DOHH2 (cell line): Measurements from ENCODE around the gene TFR2.

ENCODE experiments used
- H3F3A ChIP-seq: fragments of 200-600 bp; sonication (generic), shearing (Covaris generic); 2 replicates; pipeline ENCODE4 v1.6.0; 2016; ENCODE audit warnings: antibody characterized with exemption, mild to moderate bottlenecking; ENCODE audit not compliant: control insufficient read depth, insufficient read depth
- H3K27ac ChIP-seq: fragments of 200-600 bp; sonication (generic); 2 replicates; pipeline ENCODE4 v1.5.1; 2014; ENCODE audit warnings: low read depth, mild to moderate bottlenecking, low read length, moderate library complexity
- H3K27me3 ChIP-seq: fragments of 200-600 bp; sonication (generic); 2 replicates; pipeline ENCODE4 v1.6.1; 2014; ENCODE audit warnings: mild to moderate bottlenecking, low read length, mixed read lengths; ENCODE audit not compliant: control insufficient read depth
- H3K36me3 ChIP-seq: fragments of 200-600 bp; sonication (generic); 2 replicates; pipeline ENCODE4 v1.6.1; 2014; ENCODE audit warnings: mild to moderate bottlenecking, low read length, moderate library complexity, mixed read lengths; ENCODE audit not compliant: control insufficient read depth
- H3K4me1 ChIP-seq: fragments of 200-600 bp; sonication (generic); 2 replicates; pipeline ENCODE4 v1.6.1; 2014; ENCODE audit warnings: mild to moderate bottlenecking, low read length, mixed read lengths; ENCODE audit not compliant: control insufficient read depth
- H3K4me2 ChIP-seq: fragments of 200-600 bp; sonication (generic); 2 replicates; pipeline ENCODE4 v1.6.0; 2014; ENCODE audit warnings: mild to moderate bottlenecking, low read length, moderate library complexity
- H3K4me3 ChIP-seq: fragments of 200-600 bp; sonication (generic); 2 replicates; pipeline ENCODE4 v1.5.1; 2014; ENCODE audit warnings: mild to moderate bottlenecking, low read length, mixed read lengths
- H3K79me2 ChIP-seq: fragments of 200-600 bp; sonication (generic); 2 replicates; pipeline ENCODE4 v1.6.1; 2014; ENCODE audit warnings: mild to moderate bottlenecking, low read length, mixed read lengths; ENCODE audit not compliant: control insufficient read depth
- H3K9me2 ChIP-seq: fragments of 200-600 bp; sonication (generic); replicated peaks from 2 replicates; pipeline ENCODE4 v1.6.1; 2014; ENCODE audit warnings: mild to moderate bottlenecking, low read length, mixed read lengths; ENCODE audit not compliant: control insufficient read depth
- H3K9me3 ChIP-seq: fragments of 200-600 bp; sonication (generic); 2 replicates; pipeline ENCODE4 v1.6.1; 2014; ENCODE audit warnings: antibody characterized with exemption, low read length, mixed read lengths; ENCODE audit not compliant: control insufficient read depth, insufficient read depth
- H4K20me1 ChIP-seq: fragments of 200-600 bp; sonication (generic); 2 replicates; pipeline ENCODE4 v1.6.0; 2014; ENCODE audit warnings: low read depth, mild to moderate bottlenecking, antibody characterized with exemption, low read length, moderate library complexity; ENCODE audit not compliant: control insufficient read depth, insufficient read depth
- EZH2phosphoT487 ChIP-seq: fragments of 200-600 bp; sonication (generic); IDR thresholded peaks from 2 replicates; pipeline ENCODE4 v1.6.1; 2017; ENCODE audit warnings: borderline replicate concordance, mild to moderate bottlenecking, antibody characterized with exemption, low read length, moderate library complexity, mixed read lengths
- TF ChIP-seq, protein P1 (sequence below): fragments of 200-600 bp; sonication (generic); IDR thresholded peaks from one replicate; pipeline ENCODE4 v1.5.1; 2014; ENCODE audit warnings: antibody characterized with exemption, mild to moderate bottlenecking, low read depth, low read length; ENCODE audit not compliant: poor library complexity, severe bottlenecking

Gene TFR2

GRCh38 chr7:100677308-100678267, 36.2 kb upstream of the TFR2 start:
- H3K4me2 ChIP-seq = no peak overlapping the region
- peaks cover 19% of the 10 kb centered on the region for H3F3A ChIP-seq
- peaks cover 9% of the 10 kb centered on the region; the same call in 1 of the 2 replicates for H4K20me1 ChIP-seq
- no peaks in the 10 kb centered on the region for H3K9me2 ChIP-seq
- H3K79me2 ChIP-seq = peaks cover 44% of the 10 kb centered on the region
- no peak for TF ChIP-seq EZH2phosphoT487
- TF ChIP-seq, protein P1, sequence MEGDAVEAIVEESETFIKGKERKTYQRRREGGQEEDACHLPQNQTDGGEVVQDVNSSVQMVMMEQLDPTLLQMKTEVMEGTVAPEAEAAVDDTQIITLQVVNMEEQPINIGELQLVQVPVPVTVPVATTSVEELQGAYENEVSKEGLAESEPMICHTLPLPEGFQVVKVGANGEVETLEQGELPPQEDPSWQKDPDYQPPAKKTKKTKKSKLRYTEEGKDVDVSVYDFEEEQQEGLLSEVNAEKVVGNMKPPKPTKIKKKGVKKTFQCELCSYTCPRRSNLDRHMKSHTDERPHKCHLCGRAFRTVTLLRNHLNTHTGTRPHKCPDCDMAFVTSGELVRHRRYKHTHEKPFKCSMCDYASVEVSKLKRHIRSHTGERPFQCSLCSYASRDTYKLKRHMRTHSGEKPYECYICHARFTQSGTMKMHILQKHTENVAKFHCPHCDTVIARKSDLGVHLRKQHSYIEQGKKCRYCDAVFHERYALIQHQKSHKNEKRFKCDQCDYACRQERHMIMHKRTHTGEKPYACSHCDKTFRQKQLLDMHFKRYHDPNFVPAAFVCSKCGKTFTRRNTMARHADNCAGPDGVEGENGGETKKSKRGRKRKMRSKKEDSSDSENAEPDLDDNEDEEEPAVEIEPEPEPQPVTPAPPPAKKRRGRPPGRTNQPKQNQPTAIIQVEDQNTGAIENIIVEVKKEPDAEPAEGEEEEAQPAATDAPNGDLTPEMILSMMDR = no peak
- no peaks in the 10 kb centered on the region for H3K27me3 ChIP-seq
- H3K4me1 ChIP-seq = peaks cover 14% of the 10 kb centered on the region
- no peak overlapping the region for H3K27ac ChIP-seq
- no peak overlapping the region for H3K4me3 ChIP-seq
- H3K9me3 ChIP-seq = no peaks in the 10 kb centered on the region
- peaks cover 67% of the 10 kb centered on the region for H3K36me3 ChIP-seq

DNA sequence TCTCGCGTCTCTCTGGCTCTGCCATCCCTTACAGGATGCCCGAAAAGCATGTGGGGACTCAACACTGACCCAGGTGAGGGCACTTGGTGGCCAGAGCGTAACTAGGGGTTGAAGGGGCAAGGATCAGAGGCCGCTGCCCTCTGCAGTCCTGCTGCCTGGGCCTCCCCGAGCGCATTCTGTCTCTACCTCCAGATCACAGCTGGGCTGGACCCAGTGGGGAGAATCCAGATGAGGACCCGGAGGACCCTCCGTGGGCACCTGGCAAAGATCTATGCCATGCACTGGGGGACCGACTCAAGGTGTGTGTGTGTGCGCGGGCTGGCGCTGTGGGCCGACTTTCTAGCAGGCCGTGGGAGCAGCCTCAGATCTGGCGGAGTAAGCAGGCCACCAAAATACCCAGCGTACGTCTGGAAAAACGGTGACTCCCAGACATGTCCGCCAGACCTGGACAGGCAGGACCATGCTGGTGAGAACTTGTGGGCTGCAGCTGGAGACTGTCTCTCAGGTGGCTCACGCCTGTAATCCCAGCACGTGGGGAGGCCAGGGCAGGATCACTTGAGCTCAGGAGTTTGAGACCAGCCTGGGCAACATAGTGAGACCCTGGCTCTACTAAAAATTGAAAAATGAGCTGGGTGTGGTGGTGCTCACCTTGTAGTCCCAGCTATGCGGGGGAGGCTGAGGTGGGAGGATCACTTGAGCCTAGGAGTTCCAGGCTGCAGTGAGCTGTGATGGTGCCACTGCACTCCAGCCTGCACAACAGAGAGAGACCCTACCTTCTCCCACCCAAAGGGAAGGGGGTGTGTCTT, 35.4 kb upstream of the TFR2 start:
- Histone ChIP-seq H3K27me3 (peaks cover 4% of the 10 kb centered on the region; the same call in 1 of the 2 replicates), H4K20me1 (peaks cover 9% of the 10 kb centered on the region; the same call in 1 of the 2 replicates), H3K27ac (peak overlapping the region; percentile 73), H3K4me3 (peak overlapping the region; percentile 93), H3K4me2 (peak overlapping the region; percentile 67), H3K36me3 (peaks cover 59% of the 10 kb centered on the region), H3K9me3 (no peaks in the 10 kb centered on the region), H3K79me2 (peaks cover 44% of the 10 kb centered on the region), H3F3A (peaks cover 19% of the 10 kb centered on the region), H3K4me1 (peaks cover 14% of the 10 kb centered on the region), H3K9me2 (no peaks in the 10 kb centered on the region)
- TF ChIP-seq, protein P1 = no peak
- no peak for TF ChIP-seq EZH2phosphoT487

- peaks cover 10% of the 10 kb centered on the region for H3F3A ChIP-seq
- peak overlapping the region; percentile 73 for H3K27ac ChIP-seq
- H4K20me1 ChIP-seq = peaks cover 9% of the 10 kb centered on the region; the same call in 1 of the 2 replicates
- no peaks in the 10 kb centered on the region for H3K9me3 ChIP-seq
- peaks cover 44% of the 10 kb centered on the region for H3K79me2 ChIP-seq
- peaks cover 51% of the 10 kb centered on the region for H3K36me3 ChIP-seq
- peak overlapping the region; percentile 67 for H3K4me2 ChIP-seq
- H3K4me1 ChIP-seq = peaks cover 14% of the 10 kb centered on the region
- peaks cover 11% of the 10 kb centered on the region for H3K27me3 ChIP-seq
- peak overlapping the region; percentile 93 for H3K4me3 ChIP-seq
- no peaks in the 10 kb centered on the region for H3K9me2 ChIP-seq
- no peak for TF ChIP-seq EZH2phosphoT487
- TF ChIP-seq, protein P1 = no peak
Observed at GRCh38 chr7:100675581-100676350, 34.4 kb upstream of the TFR2 start.
